HG03159 (cell line): Measurements from ENCODE around the gene FAH.

Experiments used
- ATAC-seq: cut with Tn5 transposase; IDR thresholded peaks from one replicate; pipeline ENCODE4 v1.9.1; 2021; ENCODE audit warnings: mild to moderate bottlenecking, moderate library complexity; ENCODE audit not compliant: unreplicated experiment

Gene FAH

DNA sequence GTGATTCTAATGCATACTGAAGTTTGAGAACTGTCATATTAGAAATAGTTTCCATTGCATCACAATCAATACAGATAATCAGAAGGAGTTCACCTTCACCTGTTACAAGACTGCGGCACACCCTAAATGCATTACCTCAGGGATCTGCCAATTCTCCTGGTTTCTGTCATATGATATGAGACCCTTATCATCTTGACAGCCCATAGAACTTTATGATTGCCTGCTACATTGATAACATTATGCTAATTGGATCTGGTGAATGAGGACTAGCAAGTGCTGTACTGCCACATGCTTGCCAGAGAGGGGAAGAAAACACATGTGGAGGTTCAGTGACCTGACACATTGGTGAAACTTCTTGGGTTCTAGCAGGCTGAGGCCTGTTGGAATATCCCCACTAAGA is 41.4 kb downstream of the FAH start:
- ATAC-seq, result no peak

DNA sequence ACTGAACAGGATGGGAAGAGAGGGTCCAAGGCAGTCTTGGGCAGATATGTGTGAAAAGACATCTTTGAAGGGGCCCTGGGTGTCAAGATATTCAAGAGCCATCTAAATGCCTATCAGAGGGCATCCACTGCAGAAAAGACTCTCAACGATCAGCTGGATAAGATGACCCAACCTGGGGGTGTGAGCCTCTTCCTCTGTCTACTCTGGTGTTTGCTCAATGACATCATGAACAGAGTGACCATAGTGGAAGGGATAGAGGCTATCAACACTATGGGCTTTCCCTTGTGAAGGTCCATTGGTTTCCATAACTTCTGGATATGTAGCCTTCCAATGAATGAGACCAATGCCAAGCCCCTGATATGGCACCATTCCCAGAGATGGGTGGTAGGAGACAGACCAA is 42.1 kb downstream of the FAH start:
- no peak for ATAC-seq

DNA sequence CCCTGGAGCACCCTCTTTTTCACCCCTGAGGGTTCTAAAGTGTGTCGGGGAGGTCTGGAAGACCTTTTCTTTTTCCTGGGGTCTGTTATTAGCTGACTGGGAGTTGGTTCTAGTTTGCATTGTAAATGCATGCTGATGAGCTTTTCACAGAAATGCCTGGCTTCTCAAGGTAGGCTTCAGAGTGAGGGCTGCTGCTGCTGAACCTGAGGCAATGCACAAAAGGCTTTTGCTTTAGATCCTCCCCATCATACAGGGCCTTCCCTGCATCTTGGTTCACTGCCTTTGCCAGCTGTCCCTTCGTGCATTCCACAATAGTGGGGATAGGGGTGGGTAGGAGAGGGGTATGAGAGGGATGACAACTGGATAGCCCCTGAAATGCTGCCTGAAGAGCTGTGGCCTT is 46.6 kb downstream of the FAH start:
- no peak for ATAC-seq

DNA sequence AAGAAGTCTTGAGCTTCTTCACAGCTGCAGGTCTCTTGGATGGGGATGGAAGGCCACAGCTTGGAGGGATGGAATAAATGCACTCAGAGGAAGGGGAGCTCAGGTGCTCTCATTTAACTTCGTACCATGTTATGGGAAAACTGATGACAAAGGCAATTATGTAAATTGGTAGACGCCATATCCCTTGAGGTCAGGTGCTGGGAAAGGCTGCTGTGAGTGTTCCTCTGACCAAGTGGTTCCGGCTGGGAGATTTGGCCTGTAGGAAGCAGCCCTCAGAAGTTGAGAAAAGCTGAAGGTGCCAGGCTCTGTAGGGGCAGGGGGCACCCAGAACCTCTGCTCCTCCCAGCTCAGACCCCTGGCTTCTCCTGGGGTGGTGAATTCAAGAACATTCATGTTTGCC is 47.1 kb downstream of the FAH start:
- no peak for ATAC-seq

DNA sequence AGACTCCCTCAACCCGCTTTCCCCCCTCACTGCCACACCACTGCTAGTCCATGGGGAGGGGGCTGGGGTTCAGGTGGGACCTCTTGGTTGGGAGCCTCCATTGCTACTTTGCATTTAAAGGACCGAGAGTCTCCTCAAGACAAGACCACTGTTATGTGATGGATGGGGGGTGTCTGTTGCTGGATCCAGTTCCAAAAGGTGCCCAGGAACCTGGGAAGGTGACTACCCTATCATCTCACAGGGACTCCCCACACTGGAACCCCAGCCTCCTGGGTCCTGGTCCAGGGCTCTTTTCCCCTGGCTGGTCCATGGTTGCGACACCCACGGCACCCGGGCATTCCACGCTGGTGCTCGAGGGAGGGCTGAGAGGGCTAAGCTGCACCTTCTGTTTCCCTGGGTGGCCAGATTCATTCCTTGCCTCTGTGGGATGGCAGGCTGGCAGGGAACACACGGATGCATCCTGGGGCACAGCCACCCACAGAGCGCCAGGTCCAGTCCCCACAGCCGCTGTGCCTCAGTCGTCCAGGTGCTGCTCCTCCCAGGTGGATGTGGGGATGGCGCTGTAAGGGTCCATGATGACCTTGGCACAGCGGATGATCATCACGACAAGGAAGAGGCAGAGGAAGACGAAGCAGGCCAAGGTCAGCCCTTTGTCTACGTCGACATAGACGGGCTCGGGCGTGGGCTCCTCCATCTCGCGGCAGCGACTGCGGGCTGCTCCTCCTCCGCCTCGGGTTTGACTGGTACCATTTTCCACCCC is 48.6 kb downstream of the FAH start:
- ATAC-seq, result no peak

DNA sequence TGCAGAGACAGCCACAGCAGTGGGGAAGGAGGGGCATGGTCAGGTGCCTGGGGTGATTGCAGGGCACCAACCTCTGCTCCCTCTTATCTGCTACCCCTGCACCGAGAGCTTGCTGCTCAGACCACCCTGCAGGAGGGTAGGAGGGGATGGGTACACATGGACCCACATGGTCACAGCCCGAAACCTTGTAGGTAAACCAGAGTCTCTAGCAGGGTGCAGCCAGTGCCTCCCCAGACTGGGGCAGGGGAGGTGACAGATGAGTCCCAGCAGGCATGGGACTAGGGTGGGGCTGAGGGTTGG is 49.2 kb downstream of the FAH start:
- no peak for ATAC-seq

DNA sequence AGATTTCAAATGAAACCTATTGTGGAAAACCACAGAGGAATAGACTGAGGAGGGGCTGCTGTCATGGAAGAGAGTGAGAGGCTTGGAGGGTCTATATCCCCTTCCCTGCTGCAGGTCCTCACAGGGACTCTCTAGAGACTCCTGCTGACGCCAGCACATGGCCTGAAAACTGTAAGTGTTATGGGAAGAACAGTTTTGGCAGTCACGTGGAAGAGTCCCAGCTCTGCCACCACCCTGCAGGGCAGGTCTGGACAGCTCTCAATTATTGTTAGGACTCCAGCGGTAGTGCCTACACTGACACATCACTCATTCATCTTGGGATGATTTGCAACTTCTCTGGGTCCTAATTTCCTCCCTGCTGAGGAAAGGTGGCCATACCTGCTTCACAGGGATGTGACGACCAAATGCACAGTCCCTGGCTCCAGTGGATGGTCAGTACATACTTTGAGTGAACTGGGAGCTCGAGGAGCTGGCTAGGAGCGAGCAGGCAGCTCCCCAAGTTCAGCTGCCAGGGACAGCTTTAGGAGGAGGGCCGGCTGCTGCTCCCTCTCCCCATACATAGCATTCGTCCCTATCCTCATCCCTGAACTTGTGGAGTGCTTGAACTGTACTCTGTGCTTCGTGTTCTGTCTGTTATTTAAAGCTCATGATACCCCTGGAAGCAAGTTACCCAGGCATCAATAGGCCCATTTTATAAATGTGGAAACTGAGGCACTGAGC is 50.0 kb downstream of the FAH start:
- no peak for ATAC-seq

DNA sequence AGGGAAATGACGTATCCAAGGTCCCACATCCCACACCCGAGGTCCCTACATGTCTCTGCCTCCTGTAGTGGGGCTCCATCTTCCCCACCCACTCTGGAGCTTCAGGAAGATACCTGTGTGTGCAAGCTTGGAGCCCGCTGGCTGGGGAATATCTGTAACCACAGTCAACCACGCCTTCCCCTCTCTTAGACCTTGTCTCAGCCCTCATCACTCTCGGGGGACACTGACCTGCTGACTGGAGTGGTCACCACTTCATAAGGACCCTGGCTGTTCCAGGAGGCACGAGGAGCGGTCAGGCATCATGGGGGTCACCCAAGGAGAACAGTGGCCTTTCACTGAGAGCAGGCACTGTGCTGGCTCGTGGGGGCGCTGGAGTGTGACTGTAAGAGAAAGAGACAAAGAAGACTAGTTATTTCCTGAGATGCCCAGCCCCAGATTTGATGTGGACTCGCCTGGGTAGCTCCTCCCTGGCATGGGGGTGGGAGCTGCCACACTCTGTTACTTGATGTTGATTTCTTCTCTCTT is 50.6 kb downstream of the FAH start:
- ATAC-seq, result no peak

DNA sequence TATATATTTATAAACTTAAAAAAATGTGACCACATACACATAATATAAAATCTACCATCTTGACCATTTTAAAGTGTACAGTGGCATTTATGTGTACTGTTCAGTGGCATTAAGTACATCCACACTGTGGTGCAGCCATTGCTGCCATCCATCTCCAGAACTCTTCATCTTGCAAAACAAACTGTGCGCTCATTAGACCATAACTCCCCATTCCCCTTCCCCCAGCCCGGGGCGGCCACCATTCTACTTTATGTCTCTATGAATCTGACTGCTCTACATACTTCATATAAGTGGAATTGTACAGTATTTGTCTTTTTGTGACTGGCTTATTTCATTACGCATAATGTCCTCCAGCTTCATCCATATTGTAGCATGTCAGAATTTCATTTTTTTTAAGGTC is 51.4 kb downstream of the FAH start:
- ATAC-seq, result no peak

DNA sequence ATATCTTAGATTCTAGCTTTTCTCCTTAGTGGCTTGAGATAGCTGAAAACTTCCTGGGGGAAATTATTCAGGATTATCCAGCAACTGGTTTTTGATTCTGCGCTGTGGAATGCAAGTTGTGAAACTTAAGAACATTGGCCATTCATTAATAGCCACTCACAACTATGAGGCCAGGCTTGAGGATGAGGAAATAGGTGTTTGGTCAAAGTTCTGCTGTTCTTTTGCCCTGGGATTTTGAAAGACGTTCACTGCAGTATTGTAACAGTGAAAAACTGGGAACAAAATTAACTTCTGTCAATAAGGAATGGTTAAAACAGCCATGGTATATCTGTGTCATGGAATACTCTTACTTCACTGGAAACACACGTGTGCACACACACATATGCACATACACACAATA is 55.1 kb downstream of the FAH start:
- ATAC-seq, result no peak

DNA sequence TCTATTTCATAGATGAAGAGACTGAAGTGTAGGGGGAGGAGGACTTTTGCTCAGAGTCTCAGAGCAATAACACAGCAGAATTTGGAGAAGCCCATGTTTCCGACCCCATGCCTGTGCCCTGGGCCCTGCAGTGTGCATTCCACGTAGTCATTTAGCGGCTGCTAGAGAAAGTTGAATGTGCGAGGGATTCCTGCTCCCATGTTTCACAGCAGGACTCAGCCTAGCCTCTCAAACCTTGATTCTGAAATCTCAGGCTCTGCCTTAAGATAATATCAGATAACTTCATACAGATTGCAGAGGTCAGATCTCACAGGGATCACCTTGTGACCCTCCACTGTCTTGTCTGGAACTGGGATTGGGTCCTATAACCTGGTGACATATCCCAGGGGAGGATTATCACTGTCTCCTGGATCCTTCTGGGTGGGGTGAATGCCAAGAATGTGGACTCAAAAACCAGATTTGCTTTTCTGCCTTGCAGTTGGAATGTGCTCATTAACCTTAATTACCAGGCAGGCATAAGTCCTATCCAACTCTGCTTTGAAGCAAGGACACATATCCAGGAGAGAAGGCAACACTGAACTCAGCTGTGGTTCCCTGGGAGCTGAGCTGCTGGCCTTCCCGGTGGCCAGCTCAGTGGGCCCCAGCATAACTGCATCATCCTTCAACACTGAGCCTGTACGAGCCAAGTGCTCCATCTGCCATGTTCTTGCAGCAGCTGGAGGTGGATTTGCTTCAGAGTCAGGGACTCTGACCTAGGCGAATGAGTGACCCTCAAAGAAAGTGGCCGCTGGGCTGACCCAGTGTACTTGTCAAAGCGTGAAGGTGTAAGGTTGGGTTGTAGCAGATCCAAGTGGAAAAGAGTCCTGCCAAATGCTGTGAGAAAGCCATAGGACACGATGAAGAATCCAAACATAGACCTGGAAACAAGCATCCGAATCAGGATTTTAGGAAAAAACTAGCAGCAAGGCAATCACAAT is 56.2 kb downstream of the FAH start:
- ATAC-seq, result no peak

DNA sequence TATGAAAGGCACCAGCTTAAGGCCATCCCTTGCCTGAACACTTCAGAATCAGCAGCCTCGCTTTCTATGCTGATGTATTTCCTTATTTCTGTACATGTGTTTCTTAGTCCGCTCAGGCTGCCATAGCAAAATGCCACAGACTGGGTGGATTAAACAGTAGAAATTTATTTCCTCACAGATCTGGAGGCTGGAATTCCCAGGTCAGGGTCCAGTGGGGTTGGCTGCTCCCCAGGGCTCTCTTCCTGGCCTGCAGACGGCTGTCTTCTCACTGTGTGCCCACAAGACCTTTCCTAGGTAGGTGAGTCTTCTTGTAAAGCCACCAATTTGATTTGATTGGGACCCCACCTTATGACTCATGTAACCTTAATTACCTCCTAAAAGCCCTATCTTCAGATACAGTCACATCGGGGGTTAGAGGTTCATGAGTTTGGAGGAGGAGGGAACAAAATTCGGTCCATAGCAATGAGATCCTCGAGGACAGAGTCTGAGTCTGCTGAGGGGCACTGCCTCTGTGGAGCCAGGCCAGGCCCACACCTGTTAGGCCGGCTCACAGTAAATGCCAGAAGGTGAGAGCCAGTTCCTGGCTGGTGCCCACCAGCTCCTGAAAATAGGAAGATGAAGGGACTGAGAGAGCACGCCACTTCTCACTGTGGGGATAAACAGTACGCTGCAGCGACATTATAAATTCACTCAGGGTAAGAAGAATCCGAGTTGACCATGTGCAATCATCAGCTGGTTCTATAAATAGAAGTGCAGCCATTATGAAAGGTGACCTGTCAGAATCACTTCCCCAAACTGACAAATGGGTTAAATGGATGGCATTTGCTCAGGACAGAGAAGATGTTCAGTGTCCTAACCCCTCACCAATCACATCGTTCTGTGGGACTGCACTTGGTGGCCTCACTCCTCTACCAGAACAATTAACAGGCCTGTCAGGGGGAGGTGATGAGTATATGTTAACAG is 58.1 kb downstream of the FAH start:
- ATAC-seq, result no peak

DNA sequence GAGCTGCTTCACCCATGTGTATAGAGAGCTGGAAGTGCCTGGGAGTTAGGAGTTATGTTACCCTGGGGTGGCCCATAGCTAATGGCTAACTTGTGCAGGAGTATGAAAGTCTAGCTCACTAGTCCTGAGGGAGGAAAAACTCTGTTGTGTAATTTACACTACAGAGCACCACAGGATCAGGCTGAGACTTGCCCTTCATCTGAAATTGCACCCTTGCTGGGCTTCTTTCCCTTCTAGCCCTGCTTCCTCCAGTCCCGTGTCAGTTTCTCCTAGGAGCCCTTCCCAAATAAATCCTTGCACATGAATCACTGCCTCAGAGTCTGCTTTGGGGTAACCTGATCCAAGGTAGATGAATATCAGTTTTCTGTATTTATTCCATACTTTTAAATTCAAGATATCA is 59.2 kb downstream of the FAH start:
- ATAC-seq, result no peak

DNA sequence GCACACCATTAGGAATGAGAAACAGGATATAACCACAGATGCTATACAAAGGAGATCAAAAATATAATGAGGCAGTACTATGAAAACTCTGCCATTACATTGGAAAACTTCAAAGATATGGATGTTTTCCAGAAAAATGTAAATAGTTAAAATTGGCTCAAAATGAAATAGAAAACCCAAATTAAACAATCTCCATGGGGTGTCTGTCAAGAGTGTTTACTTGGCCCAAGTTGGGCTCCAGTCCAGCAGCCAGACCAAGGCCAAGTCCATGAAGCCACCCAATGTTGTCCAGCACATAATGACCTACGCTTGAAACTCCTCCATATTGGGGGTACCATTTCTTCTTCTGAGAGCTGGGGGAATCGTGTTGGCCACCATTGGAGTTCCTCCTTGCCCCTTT is 62.1 kb downstream of the FAH start:
- no peak for ATAC-seq

DNA sequence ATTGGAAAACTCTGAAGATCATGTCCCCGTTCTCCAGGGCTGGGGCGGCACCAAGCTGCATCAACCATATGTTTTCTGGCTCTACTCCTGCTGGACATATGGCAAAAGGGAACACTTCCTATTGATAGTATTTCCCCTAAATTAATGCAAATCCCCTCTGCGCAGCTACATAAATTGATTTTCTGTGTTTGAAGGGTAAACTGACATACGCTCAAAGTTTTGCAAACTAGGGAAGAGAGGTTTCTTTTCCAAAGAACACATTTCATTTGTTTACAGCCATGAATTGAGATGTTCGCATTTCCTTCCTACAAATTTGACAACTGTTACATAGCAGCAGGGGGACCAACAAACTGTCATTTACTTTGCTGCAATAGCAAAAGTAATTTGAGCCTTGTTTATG is 63.3 kb downstream of the FAH start:
- no peak for ATAC-seq

DNA sequence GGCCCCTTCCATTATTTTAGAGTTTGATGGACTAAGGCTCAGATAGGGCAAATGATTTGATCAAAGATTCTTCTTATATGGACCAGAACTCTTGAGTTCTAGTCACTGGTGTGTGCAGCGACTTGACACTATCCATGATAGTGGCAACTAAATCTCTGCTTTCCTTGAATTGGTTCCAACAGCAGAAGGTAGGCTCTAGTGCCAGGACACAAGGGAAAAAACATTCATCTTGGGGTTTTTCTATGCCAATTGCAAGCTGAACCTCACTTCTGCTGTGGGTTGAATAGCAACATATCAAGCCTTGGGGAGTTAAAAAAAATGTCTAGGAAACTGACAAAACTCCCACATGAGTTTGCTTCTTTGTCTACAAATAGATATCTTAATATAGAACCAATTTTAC is 64.1 kb downstream of the FAH start:
- ATAC-seq, result no peak

DNA sequence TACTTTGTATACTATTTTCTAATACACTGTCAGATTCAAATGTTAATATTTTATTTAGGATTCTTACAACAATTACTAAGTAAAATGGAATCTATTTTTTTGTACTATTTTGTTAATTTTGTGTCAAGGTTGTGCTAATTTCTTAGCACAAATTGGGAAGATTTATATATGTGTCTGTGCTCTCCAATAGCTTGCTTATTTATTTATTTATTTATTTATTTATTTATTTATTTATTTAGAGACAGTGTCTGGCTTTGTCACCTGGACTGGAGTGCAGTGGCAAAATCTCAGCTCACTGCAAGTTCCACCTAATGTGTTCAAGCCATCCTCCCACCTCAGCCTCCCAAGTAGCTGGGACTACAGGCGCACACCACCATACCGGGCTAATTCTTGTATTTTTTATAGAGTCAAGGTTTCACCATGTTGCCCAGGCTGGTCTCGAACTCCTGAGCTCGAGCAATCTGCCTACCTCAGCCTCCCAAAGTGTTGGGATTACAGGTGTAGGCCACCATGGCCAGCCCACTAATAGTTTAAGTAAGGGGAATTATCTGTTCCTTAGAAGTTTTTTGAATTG is 64.6 kb downstream of the FAH start:
- no peak for ATAC-seq

DNA sequence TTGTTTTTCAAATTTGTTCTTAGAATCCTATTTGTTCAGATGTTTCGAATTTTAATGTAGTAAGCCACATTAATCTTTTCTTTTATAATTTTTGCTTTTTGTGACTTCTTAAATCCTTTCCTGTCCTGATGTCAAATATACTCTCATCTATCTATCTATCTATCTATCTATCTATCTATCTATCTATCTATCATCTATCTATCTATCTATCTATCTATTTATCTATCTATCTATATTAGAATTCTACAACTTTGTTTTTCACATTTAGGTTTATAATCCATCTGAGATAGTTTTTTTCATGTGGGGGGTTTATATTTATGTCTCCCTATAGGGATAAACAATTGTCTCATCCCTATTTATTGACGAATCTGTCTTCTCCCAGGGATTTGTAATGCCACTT is 67.2 kb downstream of the FAH start:
- ATAC-seq, result no peak

DNA sequence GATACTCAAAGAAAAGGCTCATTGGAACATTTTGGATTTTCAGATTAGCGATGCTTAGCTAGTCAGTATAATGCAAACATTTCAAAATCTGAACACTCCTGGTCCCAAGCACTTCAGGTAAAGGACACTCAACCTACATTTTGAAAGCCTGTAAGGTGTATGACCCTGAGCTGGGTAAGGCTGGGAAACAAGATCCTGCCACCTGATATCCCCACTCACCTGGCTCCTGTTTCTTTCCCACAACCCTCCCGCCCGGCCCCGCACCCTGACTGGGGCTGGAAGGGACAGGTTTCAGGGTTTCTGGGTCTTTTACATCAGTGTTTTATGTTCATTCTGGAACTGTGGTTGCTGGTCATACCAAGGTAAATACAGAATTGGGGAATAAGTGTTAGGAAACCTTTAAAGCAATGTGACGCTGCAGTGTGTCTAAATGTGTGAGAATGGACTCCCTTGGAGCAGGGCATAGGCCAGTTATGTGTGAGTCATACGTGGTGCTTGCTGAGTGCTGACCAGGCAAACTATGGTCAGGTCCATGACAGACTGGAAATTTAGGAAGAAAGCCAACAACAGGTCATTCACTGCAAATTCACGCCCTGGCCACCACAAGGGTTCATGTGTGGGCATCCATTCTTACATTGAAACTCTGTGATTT is 76.3 kb downstream of the FAH start:
- ATAC-seq, result no peak

DNA sequence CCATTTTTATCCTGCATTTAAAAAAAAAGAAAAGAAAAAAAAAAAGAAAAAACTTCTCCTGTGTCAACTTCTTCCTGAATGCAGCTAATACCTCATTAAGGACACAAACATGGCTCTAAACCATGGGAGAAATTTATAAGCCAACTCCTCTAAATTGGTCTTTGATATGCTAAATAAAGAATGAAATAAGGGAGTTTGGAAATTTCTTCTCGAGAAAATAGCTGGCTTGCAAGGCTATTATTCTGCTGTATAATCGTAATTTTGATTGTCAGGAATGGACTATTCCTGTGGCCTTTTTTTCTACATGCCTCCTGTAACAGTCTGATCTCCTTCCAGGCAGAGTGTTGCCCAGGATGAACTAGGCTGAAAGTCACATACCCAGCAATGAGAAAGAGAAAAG is 78.6 kb downstream of the FAH start:
- no peak for ATAC-seq
